Mucosa of rectum (tissue), 2 donors: ENCODE results near the gene PABPN1L.
"Not testable (repeated sequence)": the region's sequence is repeated elsewhere in the genome, so short reads cannot be mapped to it uniquely, and the experiment has no call there.

ENCODE experiments used
- H3K27ac ChIP-seq, 2 donors: one replicate each; pipeline ENCODE4 v1.7.0; 2013; ENCODE audit warnings: inconsistent platforms in 2 of 2, low read depth in 2 of 2, low read length in 2 of 2
- H3K27me3 ChIP-seq, 2 donors: one replicate each; pipeline ENCODE4 v1.7.0; 2013; ENCODE audit warnings: low read length in 2 of 2; ENCODE audit not compliant: control insufficient read depth in 2 of 2, insufficient read depth in 2 of 2
- H3K36me3 ChIP-seq, 2 donors: one replicate each; pipeline ENCODE4 v1.7.0; 2013; ENCODE audit warnings: low read length in 2 of 2; ENCODE audit not compliant: control insufficient read depth in 2 of 2, insufficient read depth in 2 of 2
- H3K4me1 ChIP-seq, 2 donors: one replicate each; pipeline ENCODE4 v1.7.0; 2013; ENCODE audit warnings: low read length in 2 of 2, mild to moderate bottlenecking in 1 of 2; ENCODE audit not compliant: control insufficient read depth in 2 of 2, insufficient read depth in 2 of 2
- H3K4me3 ChIP-seq, 2 donors: one replicate each; pipeline ENCODE4 v1.7.0; 2013; ENCODE audit warnings: low read length in 2 of 2
- H3K9ac ChIP-seq, 2 donors: one replicate each; pipeline ENCODE4 v1.7.0; 2013; ENCODE audit warnings: low read length in 2 of 2, low read depth in 1 of 2, mild to moderate bottlenecking in 1 of 2
- H3K9me3 ChIP-seq, 2 donors: one replicate each; pipeline ENCODE4 v1.7.0; 2013; ENCODE audit warnings: low read length in 2 of 2; ENCODE audit not compliant: control insufficient read depth in 2 of 2
- donor health status: healthy.
- donor health status: Normal muscosa, but diverticular disease.

PABPN1L gene

DNA sequence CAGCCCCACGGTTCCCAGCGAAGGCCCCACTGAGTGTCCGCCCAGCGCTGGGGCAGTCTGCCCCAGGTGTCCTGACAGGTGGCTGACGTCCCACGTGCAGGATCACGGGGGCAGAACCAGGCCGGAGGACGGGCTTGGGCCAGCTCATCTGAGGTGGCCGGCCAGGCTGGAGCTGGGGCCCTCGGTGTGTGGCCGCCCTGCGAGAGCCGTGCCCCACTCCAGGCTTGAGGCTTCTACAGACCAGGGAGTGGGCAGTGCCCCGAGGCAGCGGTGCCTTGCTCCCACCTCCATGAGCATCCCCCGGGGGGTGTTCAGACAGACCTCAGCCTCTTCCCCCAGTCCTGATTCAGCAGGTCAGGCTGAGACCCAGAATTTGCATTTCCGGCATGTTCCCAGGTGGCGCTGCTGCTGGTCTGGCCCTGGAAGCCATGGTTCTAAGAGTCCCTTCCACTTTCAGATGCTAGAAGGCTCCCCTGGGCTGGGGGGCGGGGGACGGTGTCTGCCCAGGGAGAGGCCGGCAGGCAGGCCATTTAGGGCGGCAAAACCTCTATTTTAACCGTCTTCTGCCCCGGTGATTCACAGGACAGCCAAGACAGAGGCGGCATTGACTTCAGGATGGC lies 35.4 kb upstream of the PABPN1L start:
- H3K9me3 ChIP-seq, result no peaks in the 10 kb centered on the region
- H3K27me3 ChIP-seq, result no peaks in the 10 kb centered on the region
- no peak overlapping the region for H3K27ac ChIP-seq
- H3K9ac ChIP-seq, result no peak overlapping the region
- no peak overlapping the region for H3K4me3 ChIP-seq
- H3K4me1 ChIP-seq, result no peaks in the 10 kb centered on the region
- H3K36me3 ChIP-seq, result no peaks in the 10 kb centered on the region

DNA sequence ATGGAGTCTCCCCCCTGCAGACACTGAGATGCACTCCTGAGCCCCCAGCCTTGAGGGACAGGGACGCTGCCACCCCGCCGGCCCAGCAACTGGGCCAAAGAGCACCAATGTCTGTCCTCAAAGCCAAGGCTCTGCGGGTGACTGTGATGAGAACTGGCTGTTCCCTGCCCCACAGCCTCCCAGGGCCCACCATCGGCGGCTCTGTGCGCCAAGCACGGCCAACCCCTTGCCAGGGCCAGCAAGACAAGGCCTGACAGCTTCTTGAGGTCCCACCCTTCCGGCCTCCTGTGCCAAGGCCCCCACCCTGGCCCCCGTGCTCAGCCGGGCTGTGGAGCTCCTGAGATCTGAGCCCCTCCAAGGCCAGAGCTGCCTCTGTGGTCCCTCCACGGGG lies 34.2 kb upstream of the PABPN1L start:
- H3K9me3 ChIP-seq, result no peaks in the 10 kb centered on the region
- no peak overlapping the region for H3K9ac ChIP-seq
- H3K4me1 ChIP-seq, result no peaks in the 10 kb centered on the region
- no peaks in the 10 kb centered on the region for H3K27me3 ChIP-seq
- no peak overlapping the region for H3K4me3 ChIP-seq
- no peak overlapping the region for H3K27ac ChIP-seq
- H3K36me3 ChIP-seq, result no peaks in the 10 kb centered on the region

DNA sequence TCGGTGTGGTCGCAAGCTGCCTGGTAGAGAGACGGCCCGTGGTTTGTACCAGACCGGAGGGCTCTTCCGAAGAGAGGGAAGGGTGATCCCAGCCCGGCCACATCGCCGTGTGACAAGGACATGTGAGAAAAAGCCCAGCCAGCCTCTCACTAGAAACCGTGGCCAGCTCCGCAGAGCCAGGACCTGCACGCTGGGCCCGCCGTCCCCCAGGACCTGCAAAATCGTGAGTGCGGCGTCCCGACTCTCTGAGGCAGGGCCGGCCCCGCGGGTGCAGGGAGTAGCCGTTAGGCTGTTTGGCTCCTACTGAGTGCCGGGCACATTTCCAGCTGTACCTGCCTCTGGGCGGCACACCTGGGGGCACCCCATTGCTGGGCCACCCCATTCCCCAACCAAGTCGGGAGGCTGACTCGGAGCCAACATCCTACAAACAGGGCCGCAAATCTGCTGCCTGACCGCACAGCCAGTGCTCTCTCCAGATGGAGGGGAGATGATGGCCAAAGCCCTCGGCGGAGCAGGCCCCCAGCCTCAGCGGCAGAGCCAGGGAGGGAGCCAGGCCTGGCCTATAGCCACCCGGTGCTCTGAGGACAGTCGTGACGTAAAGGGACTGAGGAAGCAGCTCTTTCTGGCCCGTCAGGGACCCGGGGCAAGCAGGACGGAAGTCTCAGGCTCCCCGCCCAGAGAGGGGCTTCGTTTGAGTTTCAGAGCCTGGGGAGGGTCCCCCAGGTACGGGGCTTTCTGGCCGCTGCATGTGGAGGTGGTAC lies 33.6 kb upstream of the PABPN1L start:
- H3K27ac ChIP-seq, result no peak overlapping the region
- no peaks in the 10 kb centered on the region for H3K36me3 ChIP-seq

DNA sequence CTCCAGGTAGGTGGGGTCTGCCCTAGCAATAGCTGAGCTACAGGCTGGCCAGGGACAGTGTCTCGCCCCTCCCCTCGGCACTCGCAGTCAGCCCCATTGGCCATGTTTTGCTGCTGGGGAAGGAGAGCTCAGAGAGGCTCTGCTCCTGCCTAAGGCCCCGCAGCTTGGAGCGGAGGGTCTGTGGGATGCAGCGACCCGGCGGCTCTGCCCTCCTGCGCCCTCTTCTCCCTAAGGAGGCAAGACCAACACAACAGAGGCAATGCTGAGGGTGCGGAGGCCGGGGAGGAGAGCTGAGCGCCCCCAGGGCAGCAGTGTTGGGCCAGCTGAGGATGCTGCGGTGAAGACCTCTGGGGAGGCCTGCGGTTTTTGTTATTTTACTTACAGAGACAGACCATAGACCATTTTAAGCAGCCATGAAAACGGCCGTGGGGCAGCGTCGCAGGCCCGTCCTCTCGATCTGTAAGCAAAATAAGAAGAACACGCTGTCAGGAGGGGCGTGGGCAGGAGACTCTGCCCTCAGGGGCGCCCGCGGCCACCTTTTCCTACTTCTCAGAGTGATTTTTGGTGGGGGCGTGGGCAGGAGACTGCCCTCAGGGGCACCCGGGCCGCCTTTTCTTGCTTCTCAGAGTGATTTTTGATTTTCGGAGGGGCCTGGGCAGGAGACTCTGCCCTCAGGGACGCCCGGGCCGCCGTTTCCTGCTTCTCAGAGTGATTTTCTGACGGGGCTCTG lies 31.4 kb upstream of the PABPN1L start:
- Histone ChIP-seq H3K4me1 (no peaks in the 10 kb centered on the region), H3K27me3 (no peaks in the 10 kb centered on the region), H3K9me3 (no peaks in the 10 kb centered on the region), H3K27ac (no peak overlapping the region), H3K9ac (no peak overlapping the region), H3K4me3 (no peak overlapping the region), H3K36me3 (no peaks in the 10 kb centered on the region)

More for the DNA sequence above, 33.6 kb upstream of the PABPN1L start:
- no peak overlapping the region for H3K9ac ChIP-seq
- H3K4me1 ChIP-seq, result no peaks in the 10 kb centered on the region
- H3K4me3 ChIP-seq, result no peak overlapping the region
- no peaks in the 10 kb centered on the region for H3K9me3 ChIP-seq
- H3K27me3 ChIP-seq, result no peaks in the 10 kb centered on the region

DNA sequence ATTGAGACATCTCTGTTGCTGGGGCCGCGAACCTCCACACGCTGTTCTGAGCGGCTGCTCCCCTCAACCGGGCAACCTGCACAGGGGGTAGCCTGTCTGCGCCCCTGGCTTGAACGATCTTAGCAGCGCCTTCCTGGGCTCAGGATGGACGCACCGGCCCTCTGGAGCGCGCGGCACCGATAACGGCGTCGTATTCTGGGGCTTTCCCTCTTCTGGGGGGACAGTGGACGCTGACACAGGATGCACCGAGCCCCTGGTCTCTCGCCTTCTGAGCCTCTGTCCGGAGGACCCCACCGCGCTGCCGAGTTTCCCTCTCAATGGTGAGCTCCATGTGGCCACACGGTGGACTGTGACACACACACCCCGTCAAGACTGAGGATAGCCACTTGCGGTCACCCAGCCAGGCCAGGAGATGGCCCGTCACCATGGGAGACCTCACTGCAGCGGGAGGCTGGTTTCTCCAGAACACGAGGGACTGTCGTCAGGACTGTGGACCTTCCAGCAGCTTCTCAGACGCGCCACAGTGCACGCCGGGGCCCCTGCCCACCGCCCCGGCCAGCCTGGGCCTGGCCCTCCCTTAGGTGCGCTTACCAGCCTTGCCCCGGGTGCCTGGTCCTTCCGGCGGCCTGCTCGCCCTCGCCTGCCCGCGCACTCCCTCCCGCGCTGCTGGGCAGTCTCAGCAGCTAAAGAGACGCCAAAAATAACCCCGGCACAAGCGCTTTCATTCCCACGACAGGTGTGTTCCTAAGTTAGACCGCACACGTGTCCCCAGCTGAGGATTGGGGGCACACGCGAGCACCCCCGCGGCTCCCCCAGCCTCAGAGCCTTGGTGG lies 30.0 kb upstream of the PABPN1L start:
- Histone ChIP-seq H3K9ac (no peak overlapping the region), H3K36me3 (peaks cover 0 to 4% of the 10 kb centered on the region in 2 donors), H3K9me3 (no peaks in the 10 kb centered on the region), H3K27me3 (no peaks in the 10 kb centered on the region), H3K27ac (no peak overlapping the region), H3K4me1 (no peaks in the 10 kb centered on the region), H3K4me3 (no peak overlapping the region)

DNA sequence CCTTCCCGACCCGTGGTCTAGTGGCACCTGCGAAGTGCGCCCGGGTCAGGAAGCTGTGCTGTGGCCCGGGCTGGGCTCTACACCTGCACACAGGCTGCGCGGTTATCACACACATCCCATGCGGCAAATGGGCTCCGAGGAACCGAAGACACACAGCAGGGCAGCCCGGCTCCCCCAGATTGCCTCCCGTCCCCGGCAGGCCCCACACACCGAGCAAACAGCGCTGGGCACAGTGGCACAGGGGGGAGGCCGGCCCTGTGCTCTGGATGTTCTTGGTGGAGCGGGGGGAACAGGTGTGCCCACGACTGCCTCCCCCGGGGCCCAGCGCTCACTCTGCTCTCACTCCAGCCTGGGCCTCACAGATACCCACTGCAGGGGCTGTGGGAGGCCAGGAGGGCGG lies 28.9 kb upstream of the PABPN1L start:
- Histone ChIP-seq H3K4me1 (no peaks in the 10 kb centered on the region), H3K9me3 (no peaks in the 10 kb centered on the region), H3K27ac (no peak overlapping the region), H3K4me3 (no peak overlapping the region), H3K27me3 (no peaks in the 10 kb centered on the region), H3K36me3 (peaks cover 0 to 7% of the 10 kb centered on the region in 2 donors), H3K9ac (no peak overlapping the region)

DNA sequence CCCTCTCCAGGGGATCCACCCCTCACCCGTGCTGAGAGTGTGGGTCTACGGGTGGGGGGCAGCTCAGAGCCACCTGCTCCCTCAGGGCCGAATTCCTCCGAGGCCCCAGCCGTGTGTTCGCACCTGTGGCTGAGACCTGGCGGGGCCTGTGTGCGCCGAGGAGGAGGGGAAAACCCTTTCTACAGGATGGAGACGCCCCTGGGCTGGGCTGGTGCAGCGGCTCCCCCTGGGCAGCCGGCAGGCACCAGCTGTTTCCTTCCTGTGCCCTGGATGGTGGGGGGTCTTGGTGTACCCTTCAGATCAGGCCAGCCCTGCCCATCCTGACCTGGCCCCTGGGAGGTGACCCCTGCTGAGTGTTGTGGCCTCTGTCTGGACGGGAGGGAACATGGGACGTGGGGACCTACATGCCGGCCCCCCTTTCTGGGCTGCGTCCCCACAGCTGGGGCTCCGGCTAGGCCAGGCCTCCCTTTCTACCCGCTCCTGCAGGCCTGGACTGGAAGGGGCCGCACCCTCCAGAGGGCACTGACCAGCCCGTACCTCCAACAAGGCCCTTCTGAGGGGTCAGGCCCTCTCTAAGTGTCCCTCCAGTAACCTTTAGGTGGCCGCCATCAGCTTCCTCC lies 28.3 kb upstream of the PABPN1L start:
- no peak overlapping the region for H3K27ac ChIP-seq
- H3K27me3 ChIP-seq, result no peaks in the 10 kb centered on the region
- H3K9ac ChIP-seq, result no peak overlapping the region
- peaks cover 0 to 9% of the 10 kb centered on the region in 2 donors for H3K36me3 ChIP-seq
- H3K4me1 ChIP-seq, result no peaks in the 10 kb centered on the region
- H3K9me3 ChIP-seq, result no peaks in the 10 kb centered on the region
- no peak overlapping the region for H3K4me3 ChIP-seq

DNA sequence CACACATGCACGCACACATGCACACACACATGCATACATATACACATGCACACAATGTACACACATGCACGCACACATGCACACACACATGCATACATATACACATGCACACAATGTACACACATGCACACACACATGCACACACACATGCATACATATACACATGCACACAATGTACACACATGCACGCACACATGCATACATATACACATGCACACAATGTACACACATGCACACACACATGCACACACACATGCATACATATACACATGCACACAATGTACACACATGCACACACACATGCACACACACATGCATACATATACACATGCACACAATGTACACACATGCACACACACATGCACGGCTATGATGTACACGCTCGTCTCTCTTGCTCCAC lies 27.8 kb upstream of the PABPN1L start:
- H3K27ac ChIP-seq, H3K36me3 ChIP-seq, H3K9me3 ChIP-seq, H3K4me3 ChIP-seq, H3K9ac ChIP-seq, H3K27me3 ChIP-seq, H3K4me1 ChIP-seq: not testable (repeated sequence)

DNA sequence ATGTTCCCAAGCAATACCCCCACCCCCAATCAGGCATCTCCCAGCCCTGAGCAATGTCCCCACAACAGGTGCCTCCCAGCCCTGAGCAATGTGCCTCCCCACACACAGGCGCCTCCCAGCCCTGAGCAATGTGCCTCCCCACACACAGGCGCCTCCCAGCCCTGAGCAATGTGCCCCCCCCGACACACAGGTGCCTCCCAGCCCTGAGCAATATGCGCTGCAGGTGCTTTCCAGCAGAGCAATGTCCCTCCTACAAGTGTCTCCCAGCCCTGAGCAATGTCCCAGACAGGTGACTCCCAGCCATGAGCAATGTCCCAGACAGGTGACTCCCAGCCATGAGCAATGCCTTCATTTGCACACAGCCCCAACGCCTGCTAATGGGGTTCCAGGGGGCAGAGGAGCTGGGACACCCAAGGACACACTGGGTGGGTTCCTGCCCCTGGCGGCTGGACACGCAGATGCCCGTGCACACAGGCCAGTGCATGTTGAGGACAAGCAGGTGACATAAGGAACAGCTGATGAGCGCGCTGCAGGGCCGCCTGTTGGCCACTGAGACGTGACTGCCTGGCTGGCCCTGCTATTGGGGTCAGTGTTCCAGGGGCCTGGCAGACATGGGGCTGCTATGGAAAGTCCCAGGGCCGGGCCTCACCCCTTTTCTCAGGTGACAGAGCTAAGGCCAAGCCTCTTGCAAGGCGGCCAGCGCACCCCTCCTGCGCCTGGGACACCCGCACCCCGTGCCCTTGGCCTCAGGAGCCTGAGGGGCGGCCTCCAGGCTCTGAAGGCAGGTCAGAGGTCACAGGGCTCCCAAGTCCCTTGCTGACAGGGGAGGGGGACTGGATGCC lies 26.9 kb upstream of the PABPN1L start:
- peaks cover 0 to 9% of the 10 kb centered on the region in 2 donors for H3K36me3 ChIP-seq
- H3K27ac ChIP-seq, result no peak overlapping the region
- no peak overlapping the region for H3K4me3 ChIP-seq
- no peaks in the 10 kb centered on the region for H3K27me3 ChIP-seq
- no peak overlapping the region for H3K9ac ChIP-seq
- H3K9me3 ChIP-seq, result no peaks in the 10 kb centered on the region
- H3K4me1 ChIP-seq, result no peaks in the 10 kb centered on the region
